HL-60/S4 (cell line): ENCODE measurements around the gene PSMG2.
"Not testable (repeated sequence)": the region's sequence is repeated elsewhere in the genome, so short reads cannot be mapped to it uniquely, and the experiment has no call there.

Experiments used
- in situ Hi-C: fragments of 300-500 bp; cut with MboI; formaldehyde crosslinking; loops from 2 replicates; pipeline ENCODE4 v1.14.3; 2022; ENCODE audit warnings: low sequenced_read_pairs

Gene PSMG2

GRCh38 chr18:12711446-12711845, 8.6 kb downstream of the PSMG2 start:
- in situ Hi-C loops, result loop anchor here (25.0 kb wide), 1 partner anchor 401 kb away; no protein-coding TSS in a partner anchor

GRCh38 chr18:12721495-12722275, 18.8 kb downstream of the PSMG2 start:
- in situ Hi-C loops, result loop anchor here (25.0 kb wide), 1 partner anchor 391 kb away; no protein-coding TSS in a partner anchor

GRCh38 chr18:12722731-12723130, 19.9 kb downstream of the PSMG2 start:
- in situ Hi-C loops, result loop anchor here (25.0 kb wide), 1 partner anchor 390 kb away; no protein-coding TSS in a partner anchor

GRCh38 chr18:12726331-12726730, 23.5 kb downstream of the PSMG2 start:
- in situ Hi-C loops, result no loop called here

GRCh38 chr18:12726774-12727550, 24.1 kb downstream of the PSMG2 start:
- in situ Hi-C loops, result no loop called here

DNA sequence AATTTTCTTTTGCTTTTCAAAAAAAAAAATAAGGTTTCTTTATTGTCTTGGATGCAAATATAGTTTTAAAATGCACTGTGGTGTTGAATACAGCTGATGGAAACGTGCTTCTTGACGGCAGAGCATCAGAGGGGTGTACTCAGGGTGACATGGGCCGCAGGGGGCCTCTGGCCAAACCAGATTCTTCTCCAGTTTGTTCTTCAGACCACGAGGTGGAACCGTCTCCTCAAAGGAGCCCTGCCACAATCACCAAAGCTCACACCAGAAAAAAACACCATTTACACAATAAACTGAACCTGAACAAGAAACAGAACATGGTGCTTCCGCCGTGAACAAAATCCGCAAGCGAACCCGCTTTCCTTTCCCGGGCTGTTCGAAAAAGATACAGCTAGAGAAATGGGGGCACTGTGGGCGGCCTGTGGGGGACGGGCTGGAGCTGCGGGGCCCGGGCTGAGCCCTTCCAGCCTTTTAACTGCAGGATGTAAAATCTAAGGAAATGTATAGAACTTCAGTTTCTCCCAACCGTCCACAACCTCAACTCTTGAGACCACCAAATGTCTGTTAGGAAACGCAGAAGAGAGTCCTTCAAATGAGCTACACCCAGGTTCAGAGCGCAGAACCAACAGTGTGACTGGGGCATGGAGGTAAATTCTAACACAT, 34.5 kb downstream of the PSMG2 start:
- in situ Hi-C loops, result loop anchor here (10.0 kb wide), 1 partner anchor 157 kb away; no protein-coding TSS in a partner anchor

DNA sequence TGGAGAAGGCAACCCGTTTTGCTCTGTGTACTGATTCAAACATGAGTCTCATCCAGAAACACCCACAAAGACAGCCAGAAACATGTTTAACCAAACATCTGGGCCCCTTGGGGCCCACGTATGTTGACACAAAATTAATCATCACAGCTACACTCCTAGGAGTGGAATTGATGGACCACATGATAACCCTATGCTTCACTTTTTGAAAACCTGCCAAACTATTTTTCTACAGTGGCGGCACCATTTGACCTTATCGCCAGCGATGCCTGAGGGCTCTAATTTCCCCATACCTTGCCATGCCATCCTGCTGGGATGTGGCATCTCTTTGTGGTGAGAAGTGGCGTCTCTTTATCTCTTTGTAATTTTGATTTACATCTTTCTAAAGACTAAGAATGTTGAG, 38.5 kb downstream of the PSMG2 start:
- in situ Hi-C loops, result no loop called here

DNA sequence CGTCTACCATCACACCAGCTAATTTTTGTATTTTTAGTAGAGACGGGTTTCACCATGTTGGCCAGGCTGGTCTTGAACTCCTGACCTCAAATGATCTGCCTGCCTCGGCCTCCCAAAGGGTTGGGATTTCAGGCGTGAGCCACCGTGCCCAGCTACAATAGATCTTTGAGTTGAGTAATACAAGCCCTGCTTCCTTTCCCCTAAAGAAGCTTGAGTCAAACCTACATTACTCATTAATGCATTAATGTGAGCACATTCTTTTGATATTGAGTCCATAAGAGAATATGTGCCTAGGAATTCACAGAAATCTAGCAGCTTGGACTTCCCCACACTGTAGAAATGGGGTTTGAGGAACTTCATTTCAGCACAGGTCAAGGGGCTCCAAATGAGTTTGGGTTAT, 39.6 kb downstream of the PSMG2 start:
- in situ Hi-C loops, result no loop called here

- in situ Hi-C loops, result no loop called here
Observed at GRCh38 chr18:12744103-12744502, 41.3 kb downstream of the PSMG2 start.

DNA sequence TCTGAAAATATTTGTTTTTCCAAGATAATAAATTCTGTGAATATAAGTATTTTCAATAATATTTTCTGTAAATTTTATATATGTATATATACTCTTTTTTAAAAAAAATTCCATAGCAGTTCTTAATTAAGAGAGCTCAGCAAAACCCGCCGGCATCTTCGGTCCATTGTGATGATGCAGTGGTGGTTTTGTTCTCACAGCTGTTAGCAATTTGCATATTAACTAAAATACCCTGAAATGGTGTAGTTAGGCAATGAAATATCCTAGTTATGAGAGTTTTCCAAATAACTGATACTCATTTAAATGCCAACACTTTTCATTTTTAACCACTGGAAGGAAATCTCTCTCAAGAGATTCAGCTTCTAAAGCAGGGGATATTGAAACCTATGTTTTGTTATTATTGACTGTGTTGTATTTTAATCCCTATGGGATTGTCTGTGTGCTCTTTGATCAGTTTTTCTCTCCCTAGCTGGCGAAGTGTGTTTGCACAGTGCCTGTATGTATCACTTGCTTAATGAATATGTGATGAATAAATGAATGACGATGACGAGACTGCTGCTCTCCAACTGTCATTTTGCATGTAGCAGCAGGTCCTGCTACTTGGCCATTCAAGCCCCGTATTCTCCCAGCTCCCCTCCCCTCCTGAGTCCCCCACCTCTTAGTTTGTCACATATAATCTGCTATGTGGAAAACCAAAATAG, 42.4 kb downstream of the PSMG2 start:
- in situ Hi-C loops, result no loop called here

DNA sequence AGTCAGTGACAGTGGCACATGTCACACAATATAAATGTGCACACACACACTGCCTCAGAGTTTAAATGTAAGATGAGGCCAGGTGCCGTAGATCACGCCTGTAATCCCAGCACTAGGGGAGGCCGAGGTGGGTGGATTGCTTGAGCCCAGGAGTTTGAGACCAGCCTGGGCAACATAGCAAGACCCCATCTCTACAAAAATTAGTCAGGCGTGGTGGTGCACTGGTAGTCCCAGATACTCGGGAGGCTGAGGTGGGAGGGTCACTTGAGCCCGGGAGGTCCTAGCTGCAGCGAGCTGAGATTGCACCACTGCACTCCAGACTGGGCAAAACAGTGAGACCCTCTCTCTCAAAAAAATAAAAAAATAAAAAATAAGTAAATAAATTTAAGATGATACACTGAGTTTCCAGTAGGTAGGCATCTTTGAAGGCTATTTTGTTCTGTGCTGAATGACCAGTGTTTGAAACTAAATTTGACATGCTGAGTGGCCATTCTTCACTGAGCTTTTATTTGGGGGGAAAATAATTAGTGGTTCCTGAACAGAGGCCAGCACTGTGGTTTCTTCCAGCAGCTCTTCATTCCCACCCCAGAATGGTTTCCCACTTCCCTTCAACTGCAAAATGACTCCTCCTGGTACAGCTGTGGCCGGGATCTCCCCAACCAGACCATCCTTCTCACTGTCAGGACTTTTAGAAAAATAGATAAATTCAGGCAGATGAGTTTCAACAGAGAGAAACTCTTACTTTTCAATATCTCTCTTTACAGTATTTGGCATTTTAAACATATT, 44.9 kb downstream of the PSMG2 start:
- in situ Hi-C loops, result no loop called here

- in situ Hi-C loops, result no loop called here
Observed at GRCh38 chr18:12748671-12749070, 45.8 kb downstream of the PSMG2 start.

- in situ Hi-C loops, result no loop called here
Observed at GRCh38 chr18:12749121-12749520, 46.3 kb downstream of the PSMG2 start.

- in situ Hi-C loops, result no loop called here
Observed at GRCh38 chr18:12750076-12750714, 47.4 kb downstream of the PSMG2 start.

DNA sequence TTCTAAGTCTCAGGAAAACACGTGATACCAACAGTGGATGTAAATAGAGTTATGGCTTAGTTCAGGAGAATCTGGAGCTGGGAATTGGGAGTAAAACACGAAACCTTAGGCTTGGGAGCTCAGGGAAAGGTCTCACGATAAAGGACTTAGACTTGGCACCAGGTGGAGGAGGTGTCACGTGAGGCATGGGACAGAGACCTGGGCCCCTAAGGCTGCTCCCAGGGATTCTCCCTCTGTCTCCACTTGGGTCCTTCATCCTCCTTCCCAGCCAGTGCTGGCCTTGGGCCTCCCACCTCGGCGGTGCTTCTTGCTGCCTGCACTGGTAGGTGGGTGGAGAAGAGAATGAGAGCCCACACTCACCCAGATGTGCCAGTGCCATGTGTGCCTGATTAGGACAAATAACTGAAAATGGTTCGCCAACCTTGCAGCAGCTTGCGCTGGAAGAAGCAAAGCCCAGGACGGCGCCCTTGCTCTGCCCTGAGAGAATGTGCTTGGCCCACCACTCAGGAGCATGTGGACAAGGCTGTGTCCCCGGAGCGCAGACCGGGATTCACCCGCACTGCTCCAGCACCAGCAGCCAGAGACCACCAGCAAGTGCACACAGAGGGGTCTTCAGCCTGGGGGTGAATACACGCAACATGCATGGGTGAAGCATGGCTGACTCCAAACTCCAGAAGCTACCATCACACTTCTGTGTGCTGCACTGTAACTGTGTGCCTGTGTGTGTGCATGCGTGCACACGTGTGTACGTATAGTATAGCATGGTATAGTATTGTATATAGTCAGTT, 48.1 kb downstream of the PSMG2 start:
- in situ Hi-C loops, result no loop called here

- in situ Hi-C loops, result no loop called here
Observed at GRCh38 chr18:12751503-12751884, 48.7 kb downstream of the PSMG2 start.

GRCh38 chr18:12751891-12752290, 49.0 kb downstream of the PSMG2 start:
- in situ Hi-C loops, result no loop called here

- in situ Hi-C loops, result no loop called here
Observed at GRCh38 chr18:12754511-12754910, 51.7 kb downstream of the PSMG2 start.

DNA sequence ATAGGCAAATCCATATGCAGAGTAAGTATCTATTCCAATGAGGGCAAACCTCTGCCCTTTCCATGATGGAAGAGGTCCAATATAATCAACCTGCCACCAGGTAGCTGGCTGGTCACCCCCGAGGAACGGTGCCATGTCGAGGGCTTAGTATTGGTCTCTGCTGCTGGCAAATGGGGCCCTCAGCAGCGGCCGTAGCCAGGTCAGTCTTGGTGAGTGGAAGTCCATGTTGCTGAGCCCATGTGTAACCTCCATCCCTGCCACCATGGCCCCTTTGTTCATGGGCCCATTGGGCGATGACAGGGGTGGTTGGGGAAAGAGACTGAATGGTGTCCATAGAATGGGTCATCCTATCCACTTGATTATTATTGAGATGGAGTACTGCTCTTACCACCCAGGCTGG, 52.8 kb downstream of the PSMG2 start:
- in situ Hi-C loops, result not testable (repeated sequence)
